Keratinocyte (primary cell): Measurements from ENCODE around the gene KLHL33. TPM values are rescaled to one million over a fixed set of nuclear protein-coding genes. Genes with fewer than 3 reads are reported as not detected.

Source experiments
- DNase-seq: peaks from one replicate; pipeline ENCODE4 v3.0.0-alpha.2; 2011; ENCODE audit warnings: low read depth, missing footprints, low spot score
- FAIRE-seq: peaks from 2 replicates; lab custom pipeline; 2011; peaks lifted over from hg19 to GRCh38; lab: Jason Lieb, UNC
- H2AFZ ChIP-seq: 2 replicates; pipeline ENCODE4 v1.6.0; 2012; ENCODE audit warnings: low read length, control low read depth, inconsistent platforms; ENCODE audit not compliant: control insufficient read depth
- H3K27ac ChIP-seq: 2 replicates; pipeline ENCODE4 v1.5.1; 2011; ENCODE audit warnings: low read length; ENCODE audit not compliant: control insufficient read depth, insufficient read depth
- H3K27me3 ChIP-seq: 3 replicates; pipeline ENCODE4 v1.6.0; 2011; ENCODE audit warnings: low read length; ENCODE audit not compliant: control insufficient read depth, insufficient read depth; ENCODE audit errors: extremely low read depth
- H3K36me3 ChIP-seq, 2 experiments: 2 replicates in 1 of 2; 3 replicates in 1 of 2; pipeline ENCODE4 v1.5.1; 2011; ENCODE audit warnings: low read length in 2 of 2, mild to moderate bottlenecking in 1 of 2; ENCODE audit not compliant: control insufficient read depth in 2 of 2, insufficient read depth in 2 of 2; ENCODE audit errors: extremely low read depth in 1 of 2
- H3K4me1 ChIP-seq: 3 replicates; pipeline ENCODE4 v1.5.1; 2011; ENCODE audit warnings: low read length; ENCODE audit not compliant: control insufficient read depth, insufficient read depth; ENCODE audit errors: extremely low read depth
- H3K4me2 ChIP-seq: 3 replicates; pipeline ENCODE4 v1.6.0; 2011; ENCODE audit warnings: low read depth, low read length; ENCODE audit not compliant: control insufficient read depth, insufficient read depth; ENCODE audit errors: extremely low read depth
- H3K4me3 ChIP-seq, 3 experiments: fragments of 200-600 bp in 1 of 3; sonication (generic) in 1 of 3; 2 replicates in 2 of 3; 3 replicates in 1 of 3; pipeline ENCODE4 v1.5.1; 2011 to 2016; ENCODE audit warnings: low read length in 3 of 3, mild to moderate bottlenecking in 3 of 3, control low read depth in 2 of 3, inconsistent platforms in 1 of 3, low read depth in 1 of 3, mixed read lengths in 1 of 3, mixed run types in 1 of 3, moderate library complexity in 1 of 3; ENCODE audit not compliant: control insufficient read depth in 2 of 3, insufficient read depth in 2 of 3; ENCODE audit errors: extremely low read depth in 1 of 3
- H3K79me2 ChIP-seq: 2 replicates; pipeline ENCODE4 v1.6.0; 2012; ENCODE audit warnings: low read length; ENCODE audit not compliant: control insufficient read depth, insufficient read depth
- H3K9ac ChIP-seq: 3 replicates; pipeline ENCODE4 v1.6.0; 2011; ENCODE audit warnings: low read length; ENCODE audit not compliant: control insufficient read depth, insufficient read depth; ENCODE audit errors: extremely low read depth
- H3K9me1 ChIP-seq: 3 replicates; pipeline ENCODE4 v1.6.0; 2011; ENCODE audit warnings: low read length; ENCODE audit not compliant: control insufficient read depth, insufficient read depth; ENCODE audit errors: extremely low read depth
- H3K9me3 ChIP-seq: 2 replicates; pipeline ENCODE4 v1.5.1; 2012; ENCODE audit warnings: low read depth, low read length; ENCODE audit not compliant: control insufficient read depth
- H4K20me1 ChIP-seq: 3 replicates; pipeline ENCODE4 v1.6.0; 2011; ENCODE audit warnings: low read length; ENCODE audit not compliant: control insufficient read depth, insufficient read depth; ENCODE audit errors: extremely low read depth
- EZH2 ChIP-seq: IDR thresholded peaks from one replicate; pipeline ENCODE4 v1.6.1; 2012; ENCODE audit warnings: inconsistent platforms, mild to moderate bottlenecking, low read length, moderate library complexity
- dilution Hi-C: fragments of 300-500 bp; cut with MboI; formaldehyde crosslinking; loops from one replicate; pipeline ENCODE4 v1.7.0; 2020; ENCODE audit warnings: low sequenced_read_pairs; ENCODE audit not compliant: extremely low pct_ligation_motif_present
- polyA plus RNA-seq, 5 experiments: library from polyadenylated mRNA; depleted of rRNA in 3 of 5; stranded (reverse) in 3 of 5; stranded (forward) in 1 of 5; unstranded in 1 of 5; fragments of >200 nt; gene quantifications; 1 replicate in 1 of 5; 2 replicates in 3 of 5; 3 replicates in 1 of 5; pipeline versions ENCODE4 v1.2.1 to v1.2.3, GENCODE V29; 2011 to 2012; ENCODE audit warnings: missing spikeins in 2 of 5, low read depth in 1 of 5, low replicate concordance in 1 of 5
- TF ChIP-seq, protein P1 (sequence below), 3 experiments: IDR thresholded peaks in 1 of 3; conservative IDR thresholded peaks in 1 of 3; optimal IDR thresholded peaks in 1 of 3; 2 replicates in 2 of 3; 3 replicates in 1 of 3; pipeline versions ENCODE3 to v1.5.1; 2011; ENCODE audit warnings: low read length in 3 of 3, mild to moderate bottlenecking in 3 of 3, moderate library complexity in 2 of 3, control low read depth in 1 of 3, inconsistent platforms in 1 of 3; ENCODE audit not compliant: insufficient read depth in 2 of 3; ENCODE audit errors: extremely low read depth in 1 of 3

KLHL33 gene
- polyA plus RNA-seq, 1 donor (not counting 4 experiments of a cell fraction or from before 2014, with no cell fraction given) = not detected

DNA sequence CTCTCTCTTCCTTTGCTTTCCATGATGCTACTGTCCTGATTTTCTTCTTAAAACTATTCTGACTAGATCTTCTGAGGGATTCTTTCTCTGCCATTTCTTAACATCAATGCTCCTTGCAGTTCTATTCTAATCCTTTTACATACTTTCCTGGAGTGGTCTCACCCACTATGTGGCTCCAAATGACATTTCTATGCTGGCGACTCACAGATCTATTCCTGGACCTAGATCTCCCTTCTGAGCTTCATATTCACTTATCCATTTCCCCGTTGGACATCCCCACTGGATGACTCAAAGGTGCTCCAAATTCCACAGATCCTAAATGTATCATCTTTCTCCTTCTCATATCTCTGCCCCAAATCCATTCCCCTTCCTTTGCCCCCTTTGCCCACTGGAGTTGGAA, 26.7 kb downstream of the KLHL33 start:
- Histone ChIP-seq H3K9me3 (no peaks in the 10 kb centered on the region), H3K4me2 (no peak overlapping the region), H3K9me1 (no peaks in the 10 kb centered on the region), H3K27ac (no peak overlapping the region), H3K36me3 (peaks cover 19% of the 10 kb centered on the region in 2 experiments), H3K4me1 (peaks cover 6% of the 10 kb centered on the region), H2AFZ (no peak overlapping the region), H3K27me3 (no peaks in the 10 kb centered on the region), H3K79me2 (peaks cover 28% of the 10 kb centered on the region), H4K20me1 (no peaks in the 10 kb centered on the region), H3K4me3 (no peak overlapping the region), H3K9ac (no peak overlapping the region)
- no peak for FAIRE-seq
- TF ChIP-seq, protein P1, sequence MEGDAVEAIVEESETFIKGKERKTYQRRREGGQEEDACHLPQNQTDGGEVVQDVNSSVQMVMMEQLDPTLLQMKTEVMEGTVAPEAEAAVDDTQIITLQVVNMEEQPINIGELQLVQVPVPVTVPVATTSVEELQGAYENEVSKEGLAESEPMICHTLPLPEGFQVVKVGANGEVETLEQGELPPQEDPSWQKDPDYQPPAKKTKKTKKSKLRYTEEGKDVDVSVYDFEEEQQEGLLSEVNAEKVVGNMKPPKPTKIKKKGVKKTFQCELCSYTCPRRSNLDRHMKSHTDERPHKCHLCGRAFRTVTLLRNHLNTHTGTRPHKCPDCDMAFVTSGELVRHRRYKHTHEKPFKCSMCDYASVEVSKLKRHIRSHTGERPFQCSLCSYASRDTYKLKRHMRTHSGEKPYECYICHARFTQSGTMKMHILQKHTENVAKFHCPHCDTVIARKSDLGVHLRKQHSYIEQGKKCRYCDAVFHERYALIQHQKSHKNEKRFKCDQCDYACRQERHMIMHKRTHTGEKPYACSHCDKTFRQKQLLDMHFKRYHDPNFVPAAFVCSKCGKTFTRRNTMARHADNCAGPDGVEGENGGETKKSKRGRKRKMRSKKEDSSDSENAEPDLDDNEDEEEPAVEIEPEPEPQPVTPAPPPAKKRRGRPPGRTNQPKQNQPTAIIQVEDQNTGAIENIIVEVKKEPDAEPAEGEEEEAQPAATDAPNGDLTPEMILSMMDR (optimal IDR thresholded peaks at IDR 0.05 in 1 of 3, IDR thresholded peaks at IDR 0.05 in 1 of 3, conservative IDR thresholded peaks at IDR 0.05 in 1 of 3; ENCODE audit: extremely low read depth in 1 of 3, insufficient read depth in 2 of 3, low read length in 3 of 3) = no peak
- no peak for TF ChIP-seq EZH2
- dilution Hi-C loops = no loop called here
- DNase-seq = no peak

DNA sequence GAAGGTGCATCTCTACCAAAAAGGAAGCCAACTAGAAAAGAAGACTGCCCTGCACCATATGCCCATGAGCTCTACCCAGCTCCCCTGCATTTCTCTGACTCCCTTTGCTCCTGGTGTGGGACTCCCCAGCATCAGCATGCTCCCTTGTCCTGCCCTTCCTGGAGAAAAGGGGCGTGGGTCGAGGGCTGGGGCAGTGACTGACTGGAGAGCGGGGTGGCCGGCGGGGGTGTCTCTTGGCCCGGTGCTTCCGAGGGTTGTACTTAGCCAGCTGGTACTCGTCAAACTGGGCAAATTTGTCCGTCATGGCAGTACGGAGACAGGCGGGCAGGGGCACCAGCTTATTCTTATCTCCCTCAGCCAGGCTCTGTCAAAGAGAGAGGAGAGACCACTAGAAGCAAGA, 32.4 kb downstream of the KLHL33 start:
- no peaks in the 10 kb centered on the region for H4K20me1 ChIP-seq
- no peak overlapping the region for H3K4me3 ChIP-seq
- dilution Hi-C loops = no loop called here
- no peak overlapping the region for H3K27ac ChIP-seq
- no peak overlapping the region for H3K4me2 ChIP-seq
- peaks cover 27 to 30% of the 10 kb centered on the region in 2 experiments for H3K36me3 ChIP-seq
- no peak for DNase-seq
- peaks cover 18% of the 10 kb centered on the region for H3K4me1 ChIP-seq
- no peak for FAIRE-seq
- no peaks in the 10 kb centered on the region for H3K27me3 ChIP-seq
- no peaks in the 10 kb centered on the region for H3K9me1 ChIP-seq
- no peak overlapping the region for H3K9ac ChIP-seq
- no peak overlapping the region for H2AFZ ChIP-seq
- peaks cover 11% of the 10 kb centered on the region for H3K79me2 ChIP-seq
- H3K9me3 ChIP-seq = no peaks in the 10 kb centered on the region
- TF ChIP-seq, protein P1 (optimal IDR thresholded peaks at IDR 0.05 in 1 of 3, IDR thresholded peaks at IDR 0.05 in 1 of 3, conservative IDR thresholded peaks at IDR 0.05 in 1 of 3; ENCODE audit: extremely low read depth in 1 of 3, insufficient read depth in 2 of 3, low read length in 3 of 3) = no peak
- no peak for TF ChIP-seq EZH2
